Gastrocnemius medialis (tissue), 4 donors: ENCODE measurements around the gene EPHX1.

ENCODE experiments used
- POLR2A ChIP-seq, 2 donors: fragments of 450-650 bp; IDR thresholded peaks; one replicate each; pipeline ENCODE4 v1.6.1; 2017; ENCODE audit warnings: antibody characterized with exemption in 2 of 2, mild to moderate bottlenecking in 2 of 2, moderate library complexity in 2 of 2
- TF ChIP-seq, protein P1 (sequence below), 5 experiments: fragments of 450-650 bp in 3 of 5; fragments of 200-600 bp in 2 of 5; sonication (generic) in 2 of 5; IDR thresholded peaks in 4 of 5; conservative IDR thresholded peaks in 1 of 5; 1 replicate in 4 of 5; 2 replicates in 1 of 5; pipeline ENCODE4 v1.5.1; 2016 to 2019; ENCODE audit warnings: antibody characterized with exemption in 5 of 5, mild to moderate bottlenecking in 3 of 5, moderate library complexity in 3 of 5

- TF ChIP-seq POLR2A (IDR thresholded peaks at IDR 0.05), result no peak
- TF ChIP-seq, protein P1, sequence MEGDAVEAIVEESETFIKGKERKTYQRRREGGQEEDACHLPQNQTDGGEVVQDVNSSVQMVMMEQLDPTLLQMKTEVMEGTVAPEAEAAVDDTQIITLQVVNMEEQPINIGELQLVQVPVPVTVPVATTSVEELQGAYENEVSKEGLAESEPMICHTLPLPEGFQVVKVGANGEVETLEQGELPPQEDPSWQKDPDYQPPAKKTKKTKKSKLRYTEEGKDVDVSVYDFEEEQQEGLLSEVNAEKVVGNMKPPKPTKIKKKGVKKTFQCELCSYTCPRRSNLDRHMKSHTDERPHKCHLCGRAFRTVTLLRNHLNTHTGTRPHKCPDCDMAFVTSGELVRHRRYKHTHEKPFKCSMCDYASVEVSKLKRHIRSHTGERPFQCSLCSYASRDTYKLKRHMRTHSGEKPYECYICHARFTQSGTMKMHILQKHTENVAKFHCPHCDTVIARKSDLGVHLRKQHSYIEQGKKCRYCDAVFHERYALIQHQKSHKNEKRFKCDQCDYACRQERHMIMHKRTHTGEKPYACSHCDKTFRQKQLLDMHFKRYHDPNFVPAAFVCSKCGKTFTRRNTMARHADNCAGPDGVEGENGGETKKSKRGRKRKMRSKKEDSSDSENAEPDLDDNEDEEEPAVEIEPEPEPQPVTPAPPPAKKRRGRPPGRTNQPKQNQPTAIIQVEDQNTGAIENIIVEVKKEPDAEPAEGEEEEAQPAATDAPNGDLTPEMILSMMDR (IDR thresholded peaks at IDR 0.05 in 4 of 5, conservative IDR thresholded peaks at IDR 0.05 in 1 of 5), result no peak
These were observed 2.7 kb downstream of the EPHX1 start for GRCh38 chr1:225812488-225813213.
